ENCODE data around the gene MDM4. TPM values are rescaled to one million over a fixed set of nuclear protein-coding genes. Genes with fewer than 3 reads are reported as not detected.

MDM4 gene
- total RNA-seq, 1 donor from 2014 or later: 39.1 TPM

GRCh38 chr1:204602871-204603542 is 86.8 kb downstream of the MDM4 start:
- no peak for DNase-seq (ENCODE audit: low spot score)
- TF ChIP-seq CTCF (IDR thresholded peaks at IDR 0.05): no peak
- no peak overlapping the region for H3K4me3 Mint-ChIP-seq (ENCODE audit: unreplicated experiment)
- no peak overlapping the region for H3K27ac Mint-ChIP-seq (ENCODE audit: unreplicated experiment)
- H3K27me3 Mint-ChIP-seq (ENCODE audit: low read depth): peaks cover 48% of the 10 kb centered on the region
- no peaks in the 10 kb centered on the region for H3K9me3 Mint-ChIP-seq (ENCODE audit: low read depth)
- no peaks in the 10 kb centered on the region for H3K4me1 Mint-ChIP-seq (ENCODE audit: low read depth)
- H3K36me3 Mint-ChIP-seq (ENCODE audit: low read depth): peaks cover 3% of the 10 kb centered on the region

- Mint-ChIP-seq H3K4me1 (ENCODE audit: low read depth) (no peaks in the 10 kb centered on the region), H3K27ac (ENCODE audit: unreplicated experiment) (no peak overlapping the region), H3K27me3 (ENCODE audit: low read depth) (peaks cover 58% of the 10 kb centered on the region), H3K4me3 (ENCODE audit: unreplicated experiment) (no peak overlapping the region), H3K36me3 (ENCODE audit: low read depth) (peaks cover 3% of the 10 kb centered on the region), H3K9me3 (ENCODE audit: low read depth) (no peaks in the 10 kb centered on the region)
- DNase-seq (ENCODE audit: low spot score): no peak
- no peak for TF ChIP-seq CTCF (IDR thresholded peaks at IDR 0.05)
Observed at GRCh38 chr1:204605791-204606190, 89.6 kb downstream of the MDM4 start.

Other genes starting within 250 kb of the MDM4 start
- gene PLEKHA6, start 156.5 kb upstream of the MDM4 start, total RNA-seq: 0.15 to 1.4 TPM (median 0.51 TPM) in 3 replicates
- 29.7 to 41.0 TPM (median 40.9 TPM) in 3 replicates for gene PPP1R15B, start 104.6 kb upstream of the MDM4 start, total RNA-seq
- gene PIK3C2B, start 21.6 kb upstream of the MDM4 start, total RNA-seq: 19.5 to 22.4 TPM (median 19.6 TPM) in 3 replicates
- gene LRRN2, start 169.3 kb downstream of the MDM4 start, total RNA-seq: 3.3 to 5.9 TPM (median 4.6 TPM) in 3 replicates